Activated gamma-delta T cell treated with Interleukin-2 at 50 U/mL for 16 hours (primary cell): ENCODE data around the gene RSPO1.

ENCODE experiments used
- DNase-seq: peaks from one replicate; pipeline ENCODE4 v3.0.0-alpha.2; 2020

The RSPO1 gene

GRCh38 chr1:37562984-37563383, 71.7 kb downstream of the RSPO1 start:
- no peak for DNase-seq
